Neural cell (in vitro differentiated cells): ENCODE data around the gene PGRMC2. TPM values are rescaled to one million over a fixed set of nuclear protein-coding genes. Genes with fewer than 3 reads are reported as not detected.
A peak's percentile ranks its signal among the peaks of the same experiment; 100 is the strongest.

ENCODE experiments used
- H2AFZ ChIP-seq: fragments of 200-600, 300-800 bp; sonication (generic), shearing (Covaris generic); 2 replicates; pipeline ENCODE4 v1.6.0; 2014; ENCODE audit warnings: low read depth, mild to moderate bottlenecking, antibody characterized with exemption, low read length, moderate library complexity
- H3F3A ChIP-seq: fragments of 200-600 bp; shearing (Covaris generic); 2 replicates; pipeline ENCODE4 v1.6.1; 2016; ENCODE audit warnings: mild to moderate bottlenecking, moderate library complexity, mixed read lengths, antibody characterized with exemption, low read length; ENCODE audit not compliant: insufficient read depth, poor library complexity, severe bottlenecking
- H3K27ac ChIP-seq: fragments of 200-600, 300-800 bp; sonication (generic), shearing (Covaris generic); 2 replicates; pipeline ENCODE4 v1.5.1; 2014; ENCODE audit warnings: mild to moderate bottlenecking, low read length, moderate library complexity
- H3K27me3 ChIP-seq: fragments of 300-800, 200-600 bp; sonication (generic), shearing (Covaris generic); 2 replicates; pipeline ENCODE4 v1.6.0; 2014; ENCODE audit warnings: mild to moderate bottlenecking, low read depth, low read length, moderate library complexity; ENCODE audit not compliant: insufficient read depth
- H3K36me3 ChIP-seq: fragments of 300-800, 200-600 bp; sonication (generic), shearing (Covaris generic); 2 replicates; pipeline ENCODE4 v1.5.1; 2014; ENCODE audit warnings: mild to moderate bottlenecking, antibody characterized with exemption, low read length, moderate library complexity; ENCODE audit not compliant: insufficient read depth
- H3K4me2 ChIP-seq: fragments of 300-800, 200-600 bp; sonication (generic), shearing (Covaris generic); 2 replicates; pipeline ENCODE4 v1.6.0; 2014; ENCODE audit warnings: mild to moderate bottlenecking, low read length
- H3K4me3 ChIP-seq: fragments of 300-800, 200-600 bp; sonication (generic), shearing (Covaris generic); 2 replicates; pipeline ENCODE4 v1.5.1; 2014; ENCODE audit warnings: mild to moderate bottlenecking, low read length, moderate library complexity
- H3K79me2 ChIP-seq: fragments of 200-600 bp; shearing (Covaris generic); replicated peaks from 2 replicates; pipeline ENCODE4 v1.6.0; 2014; ENCODE audit warnings: mild to moderate bottlenecking, low read length, moderate library complexity; ENCODE audit not compliant: insufficient read depth
- H3K9ac ChIP-seq: fragments of 300-800, 200-600 bp; sonication (generic), shearing (Covaris generic); 2 replicates; pipeline ENCODE4 v1.6.1; 2016; ENCODE audit warnings: mild to moderate bottlenecking, low read length, mixed read lengths
- H3K9me2 ChIP-seq: fragments of 200-600 bp; shearing (Covaris generic); 2 replicates; pipeline ENCODE4 v1.6.1; 2016; ENCODE audit warnings: mild to moderate bottlenecking, low read length, mixed read lengths; ENCODE audit not compliant: insufficient read depth
- H3K9me3 ChIP-seq: fragments of 200-600, 300-800 bp; sonication (generic), shearing (Covaris generic); 2 replicates; pipeline ENCODE4 v1.6.1; 2016; ENCODE audit warnings: mild to moderate bottlenecking, mixed run types, low read length, moderate library complexity, mixed read lengths
- H4K20me1 ChIP-seq: fragments of 200-600 bp; shearing (Covaris generic); 2 replicates; pipeline ENCODE4 v1.6.1; 2016; ENCODE audit warnings: mild to moderate bottlenecking, mixed run types; ENCODE audit not compliant: insufficient read depth
- EP300 ChIP-seq: fragments of 450-650 bp; conservative IDR thresholded peaks from 2 replicates; pipeline ENCODE4 v1.6.1; 2014; ENCODE audit warnings: antibody characterized with exemption, mild to moderate bottlenecking, moderate library complexity; ENCODE audit not compliant: poor library complexity, severe bottlenecking
- SMC3 ChIP-seq: fragments of 450-650 bp; conservative IDR thresholded peaks from 2 replicates; pipeline ENCODE4 v1.6.1; 2014; ENCODE audit warnings: antibody characterized with exemption, mild to moderate bottlenecking, moderate library complexity; ENCODE audit not compliant: poor library complexity
- polyA plus RNA-seq: library from polyadenylated mRNA; depleted of rRNA; stranded (reverse); fragments of >200 nt; gene quantifications from 2 replicates; pipeline ENCODE4 v1.2.3, GENCODE V29; 2014
- TF ChIP-seq, protein P1 (sequence below): fragments of 450-650 bp; IDR thresholded peaks from 2 replicates; pipeline ENCODE4 v1.5.1; 2014; ENCODE audit warnings: antibody characterized with exemption, mild to moderate bottlenecking, moderate library complexity; ENCODE audit not compliant: poor library complexity, severe bottlenecking

PGRMC2 gene
- polyA plus RNA-seq, 1 donor from 2014 or later: 16.5 TPM

GRCh38 chr4:128220286-128221235 is 67.1 kb downstream of the PGRMC2 start:
- no peak overlapping the region for H3K4me2 ChIP-seq
- H3K27me3 ChIP-seq: no peaks in the 10 kb centered on the region
- H3K9ac ChIP-seq: no peak overlapping the region

More at GRCh38 chr4:128220286-128221235, 67.1 kb downstream of the PGRMC2 start:
- H3K9me3 ChIP-seq: no peaks in the 10 kb centered on the region
- H3K9me2 ChIP-seq: no peaks in the 10 kb centered on the region
- no peak overlapping the region for H2AFZ ChIP-seq
- H3K79me2 ChIP-seq: no peaks in the 10 kb centered on the region
- H3K36me3 ChIP-seq: no peaks in the 10 kb centered on the region
- no peak overlapping the region for H3K27ac ChIP-seq
- no peaks in the 10 kb centered on the region for H3F3A ChIP-seq
- TF ChIP-seq EP300 (no peak), SMC3 (no peak)
- TF ChIP-seq, protein P1, sequence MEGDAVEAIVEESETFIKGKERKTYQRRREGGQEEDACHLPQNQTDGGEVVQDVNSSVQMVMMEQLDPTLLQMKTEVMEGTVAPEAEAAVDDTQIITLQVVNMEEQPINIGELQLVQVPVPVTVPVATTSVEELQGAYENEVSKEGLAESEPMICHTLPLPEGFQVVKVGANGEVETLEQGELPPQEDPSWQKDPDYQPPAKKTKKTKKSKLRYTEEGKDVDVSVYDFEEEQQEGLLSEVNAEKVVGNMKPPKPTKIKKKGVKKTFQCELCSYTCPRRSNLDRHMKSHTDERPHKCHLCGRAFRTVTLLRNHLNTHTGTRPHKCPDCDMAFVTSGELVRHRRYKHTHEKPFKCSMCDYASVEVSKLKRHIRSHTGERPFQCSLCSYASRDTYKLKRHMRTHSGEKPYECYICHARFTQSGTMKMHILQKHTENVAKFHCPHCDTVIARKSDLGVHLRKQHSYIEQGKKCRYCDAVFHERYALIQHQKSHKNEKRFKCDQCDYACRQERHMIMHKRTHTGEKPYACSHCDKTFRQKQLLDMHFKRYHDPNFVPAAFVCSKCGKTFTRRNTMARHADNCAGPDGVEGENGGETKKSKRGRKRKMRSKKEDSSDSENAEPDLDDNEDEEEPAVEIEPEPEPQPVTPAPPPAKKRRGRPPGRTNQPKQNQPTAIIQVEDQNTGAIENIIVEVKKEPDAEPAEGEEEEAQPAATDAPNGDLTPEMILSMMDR: peak; percentile 20
- H3K4me3 ChIP-seq: no peak overlapping the region
- H4K20me1 ChIP-seq: no peaks in the 10 kb centered on the region

Other genes starting within 250 kb of the PGRMC2 start
- gene LARP1B, start 226.5 kb downstream of the PGRMC2 start, polyA plus RNA-seq: 29.9 and 30.8 TPM in 2 replicates